Nephron (organoid): ENCODE results near the gene VRK2.

Source experiments
- H3K27ac Mint-ChIP-seq, 3 experiments: 2 replicates each; pipeline ENCODE4 v1.8.0; 2020; ENCODE audit warnings: mixed read lengths in 3 of 3, mild to moderate bottlenecking in 2 of 3, moderate library complexity in 1 of 3
- H3K27me3 Mint-ChIP-seq: 2 replicates; pipeline ENCODE4 v1.8.0; 2021; ENCODE audit warnings: low read depth, mild to moderate bottlenecking, moderate library complexity, mixed read lengths
- H3K36me3 Mint-ChIP-seq: 2 replicates; pipeline ENCODE4 v1.8.0; 2020; ENCODE audit warnings: low read depth, mixed read lengths
- H3K4me1 Mint-ChIP-seq: 2 replicates; pipeline ENCODE4 v1.8.0; 2020; ENCODE audit warnings: mixed read lengths
- H3K4me3 Mint-ChIP-seq, 3 experiments: 2 replicates each; pipeline ENCODE4 v1.8.0; 2020; ENCODE audit warnings: mild to moderate bottlenecking in 3 of 3, mixed read lengths in 3 of 3, moderate library complexity in 2 of 3
- H3K9me3 Mint-ChIP-seq: 2 replicates; pipeline ENCODE4 v1.8.0; 2020; ENCODE audit warnings: mixed read lengths
- TF ChIP-seq, protein P1 (sequence below), 3 experiments: fragments of 200-600 bp; sonication (generic); IDR thresholded peaks; one replicate each; pipeline ENCODE4 v1.5.0; 2021; ENCODE audit warnings: antibody characterized with exemption in 3 of 3; ENCODE audit not compliant: unreplicated experiment in 3 of 3

VRK2 gene

DNA sequence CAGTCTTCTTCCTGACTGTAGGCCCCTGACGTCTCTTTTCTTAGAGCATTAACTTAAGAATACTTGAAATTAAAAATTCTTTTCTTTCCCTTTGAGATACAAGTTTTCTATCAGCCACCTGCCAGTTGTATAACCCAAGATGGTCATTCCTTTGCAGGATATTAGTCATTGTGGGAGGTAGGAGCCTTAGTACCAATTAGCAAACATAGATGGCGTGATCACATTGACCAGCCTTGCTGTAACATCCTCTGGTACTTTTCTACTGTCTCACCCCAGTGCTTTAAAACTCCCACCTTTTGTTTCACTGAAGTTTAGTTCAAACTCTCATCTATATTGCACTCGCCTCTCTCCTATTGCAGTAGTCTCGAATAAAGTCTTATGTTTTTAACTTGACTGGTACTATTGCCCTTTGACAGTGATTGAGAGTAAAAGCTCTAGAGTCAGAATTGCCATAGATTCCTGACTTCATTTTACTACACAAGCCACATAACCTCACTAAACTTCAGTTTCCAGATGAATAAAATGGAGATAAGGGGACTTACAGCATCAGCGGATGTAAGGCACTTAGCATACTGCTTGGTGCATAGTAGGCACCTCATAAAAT is 74.1 kb downstream of the VRK2 start:
- no peak overlapping the region for H3K4me3 Mint-ChIP-seq
- H3K9me3 Mint-ChIP-seq = peaks cover 5% of the 10 kb centered on the region
- no peaks in the 10 kb centered on the region for H3K27me3 Mint-ChIP-seq

DNA sequence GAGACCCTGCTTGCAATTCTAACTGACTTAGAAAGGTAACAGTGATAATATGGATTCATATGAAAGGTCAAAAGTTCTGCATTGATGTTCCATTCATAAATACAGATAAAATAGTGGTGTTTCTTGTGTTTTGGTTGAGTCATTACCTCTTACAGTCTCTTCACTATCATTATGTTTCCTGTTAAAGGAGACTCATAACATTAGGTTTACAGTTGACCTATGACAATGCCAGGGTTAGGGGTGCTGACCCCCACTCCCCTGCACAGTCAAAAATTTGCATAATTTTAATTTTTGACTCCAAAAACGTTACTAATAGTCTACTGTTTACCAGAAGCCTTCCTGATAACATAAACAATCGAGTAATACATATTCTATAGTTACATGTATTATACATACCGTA is 75.4 kb downstream of the VRK2 start:
- Mint-ChIP-seq H3K9me3 (peaks cover 5% of the 10 kb centered on the region), H3K27ac (no peak overlapping the region), H3K4me1 (no peaks in the 10 kb centered on the region), H3K4me3 (no peak overlapping the region), H3K36me3 (peaks cover 19% of the 10 kb centered on the region), H3K27me3 (no peaks in the 10 kb centered on the region)
- TF ChIP-seq, protein P1, sequence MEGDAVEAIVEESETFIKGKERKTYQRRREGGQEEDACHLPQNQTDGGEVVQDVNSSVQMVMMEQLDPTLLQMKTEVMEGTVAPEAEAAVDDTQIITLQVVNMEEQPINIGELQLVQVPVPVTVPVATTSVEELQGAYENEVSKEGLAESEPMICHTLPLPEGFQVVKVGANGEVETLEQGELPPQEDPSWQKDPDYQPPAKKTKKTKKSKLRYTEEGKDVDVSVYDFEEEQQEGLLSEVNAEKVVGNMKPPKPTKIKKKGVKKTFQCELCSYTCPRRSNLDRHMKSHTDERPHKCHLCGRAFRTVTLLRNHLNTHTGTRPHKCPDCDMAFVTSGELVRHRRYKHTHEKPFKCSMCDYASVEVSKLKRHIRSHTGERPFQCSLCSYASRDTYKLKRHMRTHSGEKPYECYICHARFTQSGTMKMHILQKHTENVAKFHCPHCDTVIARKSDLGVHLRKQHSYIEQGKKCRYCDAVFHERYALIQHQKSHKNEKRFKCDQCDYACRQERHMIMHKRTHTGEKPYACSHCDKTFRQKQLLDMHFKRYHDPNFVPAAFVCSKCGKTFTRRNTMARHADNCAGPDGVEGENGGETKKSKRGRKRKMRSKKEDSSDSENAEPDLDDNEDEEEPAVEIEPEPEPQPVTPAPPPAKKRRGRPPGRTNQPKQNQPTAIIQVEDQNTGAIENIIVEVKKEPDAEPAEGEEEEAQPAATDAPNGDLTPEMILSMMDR (IDR thresholded peaks at IDR 0.05; ENCODE audit: unreplicated experiment in 3 of 3) = no peak

More for the DNA sequence above, 74.1 kb downstream of the VRK2 start:
- H3K36me3 Mint-ChIP-seq = peaks cover 19% of the 10 kb centered on the region
- H3K27ac Mint-ChIP-seq = no peak overlapping the region
- TF ChIP-seq, protein P1 (IDR thresholded peaks at IDR 0.05; ENCODE audit: unreplicated experiment in 3 of 3) = no peak
- no peaks in the 10 kb centered on the region for H3K4me1 Mint-ChIP-seq

DNA sequence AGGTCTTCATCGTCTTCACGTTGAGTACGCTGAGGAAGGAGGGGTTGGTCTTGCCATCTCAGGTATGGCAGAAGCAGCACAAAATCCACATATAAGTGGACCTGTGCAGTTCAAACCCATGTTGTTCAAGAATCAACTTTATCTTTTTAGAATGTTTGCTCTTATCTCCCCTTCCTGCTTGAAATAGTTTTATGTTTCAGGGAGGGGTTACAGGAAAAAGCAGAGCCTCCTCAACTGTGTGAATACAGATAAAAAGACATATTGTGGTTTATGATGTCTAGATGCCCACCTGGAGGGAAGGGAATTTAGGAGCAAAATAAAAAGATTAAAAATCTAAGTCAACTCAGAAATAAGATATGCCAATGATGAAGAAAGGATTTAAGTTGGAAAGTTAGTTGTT is 75.9 kb downstream of the VRK2 start:
- Mint-ChIP-seq H3K4me1 (no peaks in the 10 kb centered on the region), H3K36me3 (peaks cover 19% of the 10 kb centered on the region), H3K27me3 (no peaks in the 10 kb centered on the region), H3K27ac (no peak overlapping the region), H3K4me3 (no peak overlapping the region), H3K9me3 (peaks cover 5% of the 10 kb centered on the region)
- TF ChIP-seq, protein P1 (IDR thresholded peaks at IDR 0.05; ENCODE audit: unreplicated experiment in 3 of 3) = no peak

DNA sequence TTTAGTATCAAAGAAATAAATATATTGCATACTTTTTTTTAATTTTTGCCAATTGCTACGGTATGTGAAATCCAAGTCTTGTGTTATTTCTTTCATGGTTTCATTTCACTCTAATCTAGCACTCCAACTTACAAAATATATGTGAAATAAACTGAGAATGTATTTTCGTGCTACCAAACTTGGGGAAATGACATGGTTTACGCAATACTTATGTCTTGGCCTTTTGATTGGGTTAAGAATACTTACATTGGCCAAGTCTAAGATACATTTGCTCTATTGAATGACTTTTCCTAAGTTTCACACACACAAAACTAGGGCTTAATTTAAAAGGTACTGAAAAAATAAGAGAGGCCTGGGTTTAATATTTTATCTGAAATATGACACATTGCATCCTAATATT is 80.5 kb downstream of the VRK2 start:
- H3K27me3 Mint-ChIP-seq = no peaks in the 10 kb centered on the region
- TF ChIP-seq, protein P1 (IDR thresholded peaks at IDR 0.05; ENCODE audit: unreplicated experiment in 3 of 3) = no peak
- H3K9me3 Mint-ChIP-seq = no peaks in the 10 kb centered on the region
- H3K36me3 Mint-ChIP-seq = peaks cover 9% of the 10 kb centered on the region
- no peak overlapping the region for H3K27ac Mint-ChIP-seq
- H3K4me3 Mint-ChIP-seq = no peak overlapping the region
- H3K4me1 Mint-ChIP-seq = peaks cover 14% of the 10 kb centered on the region

DNA sequence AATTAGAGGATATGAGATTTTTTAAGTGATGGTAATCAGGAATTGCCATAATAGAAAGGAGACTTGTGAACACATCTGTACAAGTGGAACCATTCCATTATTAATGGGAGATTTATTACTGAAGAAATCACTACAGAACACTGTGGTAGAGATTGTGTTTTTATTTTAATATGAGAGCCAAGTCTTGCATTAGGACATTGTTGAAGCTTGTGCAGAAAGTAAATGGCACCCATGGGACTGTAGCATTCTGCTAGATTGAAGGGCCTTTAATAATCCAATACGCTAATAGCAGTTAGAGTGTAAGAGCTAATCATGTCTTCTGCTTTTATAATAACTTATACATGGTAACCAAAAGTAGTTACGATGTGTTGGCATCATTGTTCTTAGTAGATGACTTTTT is 83.6 kb downstream of the VRK2 start:
- TF ChIP-seq, protein P1 (IDR thresholded peaks at IDR 0.05; ENCODE audit: unreplicated experiment in 3 of 3) = no peak
- Mint-ChIP-seq H3K4me1 (peaks cover 14% of the 10 kb centered on the region), H3K4me3 (no peak overlapping the region), H3K9me3 (no peaks in the 10 kb centered on the region), H3K27ac (no peak overlapping the region), H3K36me3 (peaks cover 6% of the 10 kb centered on the region), H3K27me3 (no peaks in the 10 kb centered on the region)
